ENCODE data around the gene OR2AP1.
"Not testable (repeated sequence)": the region's sequence is repeated elsewhere in the genome, so short reads cannot be mapped to it uniquely, and the experiment has no call there.

OR2AP1 gene
- total RNA-seq, result 0 reads per million in 4 experiments

DNA sequence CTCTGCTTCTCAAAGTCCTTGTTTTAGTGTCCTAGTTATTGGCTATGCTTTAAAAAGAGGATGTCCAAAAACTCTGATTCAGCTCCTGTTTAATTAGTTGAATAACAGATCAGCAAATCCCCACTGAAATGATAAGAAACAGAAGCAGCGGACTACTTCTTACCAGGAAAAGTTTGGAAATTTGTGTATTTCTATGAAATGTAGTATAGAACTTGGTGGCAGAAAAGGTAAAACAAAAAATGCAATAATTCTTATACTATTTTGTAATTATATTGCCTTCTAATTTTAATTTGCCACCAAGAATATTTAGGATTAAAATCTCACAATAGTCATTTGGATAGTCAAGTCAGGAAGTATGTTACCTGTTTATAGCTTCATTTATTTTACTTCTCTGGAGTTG lies at the start of gene OR2AP1:
OR2AP1 (plus strand) TSS at position 301 of the 400 bp plus-strand sequence. CDS start 1,947 bp downstream, outside the sequence.
- no peak for DNase-seq

DNA sequence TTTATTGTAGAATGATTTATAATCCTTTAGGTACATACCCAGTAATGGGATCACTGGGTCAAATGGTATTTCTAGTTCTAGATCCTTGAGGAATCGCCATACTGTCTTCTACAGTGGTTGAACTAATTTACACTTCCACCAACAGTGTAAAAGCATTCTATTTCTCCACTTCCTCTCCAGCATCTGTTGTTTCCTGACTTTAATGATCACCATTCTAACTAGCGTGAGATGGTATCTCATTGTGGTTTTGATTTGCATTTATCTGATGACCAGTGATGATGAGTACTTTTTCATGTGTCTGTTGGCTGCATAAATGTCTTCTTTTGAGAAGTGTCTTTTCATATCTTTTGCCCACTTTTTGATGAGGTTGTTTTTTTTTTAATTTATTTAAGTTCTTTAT lies 24.0 kb upstream of the OR2AP1 start:
- DNase-seq, result not testable (repeated sequence)

GRCh38 chr12:55548756-55549155 lies 23.5 kb upstream of the OR2AP1 start:
- DNase-seq, result no peak

- DNase-seq, result no peak
These were observed 23.0 kb upstream of the OR2AP1 start, which contains the start of gene OR6C4 for GRCh38 chr12:55549302-55549701. OR6C4 (plus strand) TSS chr12:55549602; CDS start chr12:55551227, 1,625 bp downstream.

- DNase-seq, result no peak
These were observed 18.0 kb upstream of the OR2AP1 start for GRCh38 chr12:55554296-55554695.

DNA sequence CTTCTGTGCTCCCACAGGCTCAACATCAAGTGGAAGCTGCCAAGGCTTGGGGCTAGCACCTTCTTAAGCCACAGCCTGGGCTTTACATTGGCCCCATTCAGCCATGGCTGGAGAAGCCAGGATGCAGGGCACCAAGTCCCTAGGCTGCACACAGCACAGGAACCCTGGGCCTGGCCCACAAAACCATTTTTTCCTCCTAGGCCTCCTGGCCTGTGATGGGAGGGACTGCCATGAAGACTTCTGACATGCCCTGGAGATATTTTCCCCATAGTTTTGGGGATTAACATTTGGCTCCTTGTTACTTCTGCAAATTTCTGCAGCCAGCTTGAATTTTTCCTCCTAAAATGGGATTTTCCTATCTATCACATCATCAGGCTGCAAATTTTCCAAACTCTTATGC lies 2.2 kb upstream of the OR2AP1 start:
- not testable (repeated sequence) for DNase-seq

DNA sequence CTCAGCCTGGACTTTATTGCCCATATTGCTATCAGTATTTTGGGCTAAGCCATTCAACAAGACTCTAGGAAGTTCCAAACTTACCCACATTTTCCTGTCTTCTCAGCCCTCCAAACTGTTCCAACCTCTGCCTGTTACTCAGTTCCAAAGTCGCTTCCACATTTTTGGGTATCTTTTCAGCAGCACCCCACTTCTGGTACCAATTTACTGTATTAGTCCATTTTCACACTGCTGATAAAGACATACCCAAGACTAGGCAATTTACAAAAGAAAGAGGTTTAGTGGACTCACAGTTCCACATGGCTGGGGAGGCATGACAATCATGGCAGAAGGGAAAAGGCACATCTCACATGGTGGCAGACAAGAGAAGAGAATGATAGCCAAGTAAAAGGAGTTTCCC lies 1.6 kb upstream of the OR2AP1 start:
- DNase-seq, result not testable (repeated sequence)

- no peak for DNase-seq
These were observed 9.8 kb downstream of the OR2AP1 start for GRCh38 chr12:55582066-55582465.

GRCh38 chr12:55585817-55586216 lies 13.5 kb downstream of the OR2AP1 start:
- DNase-seq, result no peak

- not testable (repeated sequence) for DNase-seq
These were observed 17.9 kb downstream of the OR2AP1 start for GRCh38 chr12:55590152-55590551.

GRCh38 chr12:55607821-55608594 lies 35.7 kb downstream of the OR2AP1 start:
- DNase-seq, result no peak

DNA sequence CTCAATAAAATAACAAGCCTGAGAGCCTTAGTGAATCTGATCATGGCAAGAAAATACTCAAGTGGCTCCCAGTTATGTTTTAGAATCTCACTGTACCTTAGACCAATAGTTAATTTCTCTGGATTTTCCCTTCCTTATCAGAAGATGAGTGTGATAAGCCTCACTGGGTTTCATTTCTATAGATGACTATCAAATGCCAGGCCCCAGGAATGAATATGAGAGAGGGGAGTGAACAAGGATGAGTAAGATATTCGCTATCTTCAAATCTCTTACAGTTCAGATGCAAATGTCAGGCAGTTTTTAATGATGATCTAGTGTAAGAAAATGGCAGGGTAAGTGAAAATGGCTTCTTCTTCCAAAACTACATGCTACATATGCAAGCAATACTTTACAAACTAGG lies 38.3 kb downstream of the OR2AP1 start:
- DNase-seq, result no peak

DNA sequence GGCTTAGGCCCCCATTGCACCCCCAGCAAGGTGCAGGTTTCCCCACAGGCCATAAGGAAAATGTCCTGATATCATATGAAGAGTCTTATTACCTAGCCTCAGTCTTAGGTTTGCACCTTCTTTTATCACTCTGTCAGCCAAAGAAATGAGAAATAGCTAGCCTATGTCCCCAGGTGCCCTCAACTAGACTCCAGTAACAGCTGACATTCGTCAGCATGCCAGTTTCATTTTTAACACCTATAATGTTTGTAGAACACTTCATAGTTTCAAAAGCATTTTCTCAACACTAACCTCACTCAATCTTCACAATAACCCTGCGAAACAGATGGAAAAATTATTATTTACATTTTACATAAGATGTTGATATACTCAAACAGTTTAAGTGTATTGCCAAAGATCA lies 40.4 kb downstream of the OR2AP1 start:
- DNase-seq, result no peak

- no peak for DNase-seq
These were observed 42.5 kb downstream of the OR2AP1 start for GRCh38 chr12:55614764-55615163.

- no peak for DNase-seq
These were observed 47.3 kb downstream of the OR2AP1 start for GRCh38 chr12:55619354-55620138.

- no peak for DNase-seq
These were observed 51.8 kb downstream of the OR2AP1 start for GRCh38 chr12:55624056-55624455.

All from effector CD8-positive, alpha-beta T cell (primary cell).